ENCODE measurements around the gene HSPA5.

The HSPA5 gene

DNA sequence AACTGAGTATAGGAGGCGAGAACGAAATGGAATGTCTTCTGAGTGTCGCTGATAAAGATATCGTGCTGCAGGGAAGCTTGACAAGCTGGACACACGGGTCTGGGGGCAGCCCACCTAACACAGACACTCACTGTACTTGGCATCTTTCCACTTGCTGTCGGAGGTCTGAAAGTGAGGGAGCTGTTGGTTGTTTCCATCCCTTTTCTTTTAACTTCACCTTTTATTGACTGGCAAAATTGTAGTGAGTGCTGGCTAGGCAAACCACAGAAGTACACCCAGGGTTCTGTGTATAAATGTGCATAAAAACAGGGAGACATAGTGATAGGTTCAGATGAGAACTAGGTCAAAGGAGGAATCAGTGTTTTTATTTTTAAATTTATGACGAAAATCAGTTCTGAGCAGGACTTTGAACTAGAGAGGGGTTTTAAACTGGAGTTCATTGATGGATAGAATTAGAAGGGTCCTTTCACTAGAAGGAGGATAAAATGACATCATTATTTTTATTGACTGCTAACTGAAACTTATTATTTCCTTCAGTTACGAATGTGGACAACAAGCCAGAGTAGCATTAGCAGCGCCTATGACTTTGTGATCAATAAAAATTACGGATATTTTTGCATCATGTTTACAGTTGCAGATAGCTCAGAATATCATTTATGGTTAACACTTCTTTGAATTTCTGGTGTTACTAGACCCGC, 21.3 kb upstream of the HSPA5 start:
- no peak overlapping the region for H3K27ac ChIP-seq
- no peaks in the 10 kb centered on the region for H3K36me3 ChIP-seq (ENCODE audit: control insufficient read depth, insufficient read depth, low read length)
- H2AFZ ChIP-seq, result peak overlapping the region; percentile 96
- H3K4me2 ChIP-seq (ENCODE audit: low read length), result peak overlapping the region; percentile 86
- H3K4me1 ChIP-seq, result peaks cover 3% of the 10 kb centered on the region
- no peaks in the 10 kb centered on the region for H3K27me3 ChIP-seq (ENCODE audit: control insufficient read depth, insufficient read depth, low read length)
- peak overlapping the region; percentile 99 for H3K4me3 ChIP-seq (ENCODE audit: low read depth, low read length)
- H3K79me2 ChIP-seq, result peaks cover 25% of the 10 kb centered on the region
- H3K9ac ChIP-seq, result no peak overlapping the region
- no peaks in the 10 kb centered on the region for H3K9me3 ChIP-seq (ENCODE audit: control insufficient read depth, low read length)
- TF ChIP-seq, protein P1, sequence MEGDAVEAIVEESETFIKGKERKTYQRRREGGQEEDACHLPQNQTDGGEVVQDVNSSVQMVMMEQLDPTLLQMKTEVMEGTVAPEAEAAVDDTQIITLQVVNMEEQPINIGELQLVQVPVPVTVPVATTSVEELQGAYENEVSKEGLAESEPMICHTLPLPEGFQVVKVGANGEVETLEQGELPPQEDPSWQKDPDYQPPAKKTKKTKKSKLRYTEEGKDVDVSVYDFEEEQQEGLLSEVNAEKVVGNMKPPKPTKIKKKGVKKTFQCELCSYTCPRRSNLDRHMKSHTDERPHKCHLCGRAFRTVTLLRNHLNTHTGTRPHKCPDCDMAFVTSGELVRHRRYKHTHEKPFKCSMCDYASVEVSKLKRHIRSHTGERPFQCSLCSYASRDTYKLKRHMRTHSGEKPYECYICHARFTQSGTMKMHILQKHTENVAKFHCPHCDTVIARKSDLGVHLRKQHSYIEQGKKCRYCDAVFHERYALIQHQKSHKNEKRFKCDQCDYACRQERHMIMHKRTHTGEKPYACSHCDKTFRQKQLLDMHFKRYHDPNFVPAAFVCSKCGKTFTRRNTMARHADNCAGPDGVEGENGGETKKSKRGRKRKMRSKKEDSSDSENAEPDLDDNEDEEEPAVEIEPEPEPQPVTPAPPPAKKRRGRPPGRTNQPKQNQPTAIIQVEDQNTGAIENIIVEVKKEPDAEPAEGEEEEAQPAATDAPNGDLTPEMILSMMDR (IDR thresholded peaks at IDR 0.05), result no peak

DNA sequence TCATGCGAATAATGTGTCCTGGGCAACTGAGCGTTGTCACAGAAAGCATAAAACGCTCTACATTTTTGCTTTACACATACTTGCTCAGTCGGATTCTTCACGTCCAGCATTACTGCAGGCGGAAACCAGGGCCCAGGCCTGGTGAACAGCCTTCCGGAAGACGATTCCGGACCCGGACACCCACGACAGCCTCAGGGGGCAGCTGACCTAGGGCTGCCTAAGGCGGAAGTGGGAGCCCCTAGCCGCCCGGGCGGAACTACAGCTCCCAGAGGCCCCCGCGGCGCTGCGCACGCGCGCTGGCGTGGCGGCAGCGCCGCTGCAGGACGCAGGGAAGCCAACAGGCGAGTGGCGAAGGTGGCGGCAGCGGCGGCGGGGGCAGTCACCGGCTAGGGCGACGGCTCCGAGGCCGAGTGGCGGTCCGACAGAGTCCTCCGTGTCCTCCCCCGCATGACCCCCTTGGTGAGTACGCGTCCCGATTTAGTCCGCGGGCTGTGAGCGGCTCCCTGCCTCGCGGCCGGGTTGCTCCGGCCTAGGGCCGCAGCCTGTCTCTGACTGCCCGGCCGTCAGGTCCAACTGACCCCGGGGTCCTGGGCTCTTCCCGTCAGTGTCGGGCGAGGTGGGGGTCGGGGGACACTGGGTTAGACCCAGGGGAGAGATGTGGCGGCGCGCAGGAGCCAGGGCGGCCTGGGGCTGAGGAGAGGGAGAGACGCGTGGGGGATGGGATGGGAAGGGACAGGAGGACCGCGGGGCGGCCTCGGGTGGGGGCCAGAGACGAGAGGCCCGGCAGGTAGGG, 20.6 kb upstream of the HSPA5 start, which contains the start of gene GAPVD1:
TSS of gene GAPVD1 (plus strand) at position 326 of the 793 bp plus-strand sequence. CDS start 37,096 bp downstream, outside the sequence.
- no peaks in the 10 kb centered on the region for H3K27me3 ChIP-seq (ENCODE audit: control insufficient read depth, insufficient read depth, low read length)
- H2AFZ ChIP-seq, result peak within 1 kb of the TSS; percentile 96
- TF ChIP-seq, protein P1 (IDR thresholded peaks at IDR 0.05), result peak; percentile 41
- no peaks in the 10 kb centered on the region for H3K9me3 ChIP-seq (ENCODE audit: control insufficient read depth, low read length)
- peaks cover 3% of the 10 kb centered on the region for H3K4me1 ChIP-seq
- peaks cover 23% of the 10 kb centered on the region for H3K79me2 ChIP-seq
- H3K4me2 ChIP-seq (ENCODE audit: low read length), result peak within 1 kb of the TSS; percentile 86
- H3K36me3 ChIP-seq (ENCODE audit: control insufficient read depth, insufficient read depth, low read length), result no peaks in the 10 kb centered on the region
- H3K4me3 ChIP-seq (ENCODE audit: low read depth, low read length), result peak within 1 kb of the TSS; percentile 99
- H3K9ac ChIP-seq, result peak within 1 kb of the TSS; percentile 80
- H3K27ac ChIP-seq, result peak within 1 kb of the TSS; percentile 71

DNA sequence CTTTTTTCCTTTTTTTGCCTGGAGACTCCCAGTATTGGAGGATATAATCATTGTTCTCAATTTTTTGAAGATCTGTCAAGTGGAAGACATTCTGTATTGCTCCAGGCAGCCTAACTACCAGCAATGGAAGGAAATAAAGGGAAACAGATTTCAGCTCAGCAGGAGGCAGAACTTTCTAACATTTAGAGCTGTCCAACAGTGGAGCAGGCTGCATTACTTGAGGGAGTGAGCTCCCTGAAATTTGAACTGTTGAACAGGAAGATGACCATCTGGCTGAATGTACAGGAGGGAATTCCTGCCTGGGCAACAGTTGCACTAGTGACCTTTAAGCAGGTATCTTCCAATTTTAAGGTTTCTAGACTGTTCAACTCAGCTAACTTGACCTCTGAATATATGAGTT, 19.4 kb upstream of the HSPA5 start:
- no peak overlapping the region for H3K27ac ChIP-seq
- TF ChIP-seq, protein P1 (IDR thresholded peaks at IDR 0.05), result no peak

DNA sequence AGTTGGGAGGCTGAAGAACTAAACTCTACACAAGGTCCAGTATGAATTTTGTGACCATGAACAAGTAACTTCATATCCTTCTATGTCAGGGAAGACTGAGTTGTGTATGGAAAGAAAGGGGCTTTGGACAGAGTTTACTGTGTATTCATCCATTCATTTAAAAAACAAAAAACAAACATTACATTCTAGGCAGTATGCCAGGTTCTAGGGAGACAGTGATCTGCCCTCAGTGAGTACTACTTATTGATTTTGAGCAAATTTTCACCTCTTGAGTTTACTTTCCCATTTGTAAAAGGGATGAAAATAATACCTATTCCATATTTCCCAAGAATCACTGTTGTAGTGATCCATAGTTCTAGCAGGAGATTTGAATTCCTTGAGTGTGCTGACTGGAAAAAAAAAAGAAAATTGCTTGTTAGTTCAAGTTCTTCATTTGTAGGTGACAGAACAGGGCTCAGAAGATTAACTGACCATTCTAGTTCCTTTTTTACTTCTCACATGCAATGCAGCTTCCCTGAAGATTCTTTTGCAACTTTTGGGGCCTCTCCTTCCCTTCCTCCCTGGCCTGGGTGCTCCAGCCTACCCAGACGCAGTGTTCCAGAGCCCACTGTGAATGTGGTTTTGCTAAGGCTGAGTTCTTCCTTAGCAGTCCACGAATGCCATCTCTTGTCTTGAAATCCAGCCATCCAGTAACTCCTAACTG, 17.8 kb upstream of the HSPA5 start:
- Histone ChIP-seq H3K4me3 (ENCODE audit: low read depth, low read length) (no peak overlapping the region), H3K36me3 (ENCODE audit: control insufficient read depth, insufficient read depth, low read length) (no peaks in the 10 kb centered on the region), H3K27me3 (ENCODE audit: control insufficient read depth, insufficient read depth, low read length) (no peaks in the 10 kb centered on the region), H3K27ac (no peak overlapping the region), H3K4me1 (peaks cover 3% of the 10 kb centered on the region), H3K79me2 (peaks cover 10% of the 10 kb centered on the region), H3K9ac (no peak overlapping the region), H2AFZ (no peak overlapping the region), H3K4me2 (ENCODE audit: low read length) (no peak overlapping the region), H3K9me3 (ENCODE audit: control insufficient read depth, low read length) (no peaks in the 10 kb centered on the region)
- TF ChIP-seq, protein P1 (IDR thresholded peaks at IDR 0.05), result no peak

More for the DNA sequence above, 19.4 kb upstream of the HSPA5 start:
- H3K27me3 ChIP-seq (ENCODE audit: control insufficient read depth, insufficient read depth, low read length), result no peaks in the 10 kb centered on the region
- no peak overlapping the region for H3K4me3 ChIP-seq (ENCODE audit: low read depth, low read length)
- no peaks in the 10 kb centered on the region for H3K36me3 ChIP-seq (ENCODE audit: control insufficient read depth, insufficient read depth, low read length)
- H3K9ac ChIP-seq, result no peak overlapping the region
- H3K79me2 ChIP-seq, result peaks cover 20% of the 10 kb centered on the region
- peaks cover 3% of the 10 kb centered on the region for H3K4me1 ChIP-seq
- peak overlapping the region; percentile 96 for H2AFZ ChIP-seq
- no peak overlapping the region for H3K4me2 ChIP-seq (ENCODE audit: low read length)
- no peaks in the 10 kb centered on the region for H3K9me3 ChIP-seq (ENCODE audit: control insufficient read depth, low read length)

All from parathyroid adenoma (tissue), 2 donors.